HCT116 (cell line): ENCODE measurements around the gene CIRBP. TPM values are rescaled to one million over a fixed set of nuclear protein-coding genes. Genes with fewer than 3 reads are reported as not detected.

Experiments
- ATAC-seq: fragments of 200-7000 bp; cut with Tn5 transposase; 2 replicates; pipeline ENCODE4 v1.9.1; 2020; ENCODE audit warnings: mild to moderate bottlenecking, moderate library complexity
- BruUV-seq: library from RNA; stranded (reverse); fragments of 400-500 nt; replicated peaks from 2 replicates; lab custom pipeline; 2021; lab: Mats Ljungman, UMichigan
- CTCF ChIA-PET: fragments of 300-600 bp; sonication (Branson Sonifier 250); formaldehyde crosslinking; loops from one replicate; lab custom pipeline; 2021; ENCODE audit warnings: antibody characterized with exemption; lab: Charles Lee
- POLR2A ChIA-PET: fragments of 300-600, 350-600 bp; sonication (Branson Sonifier 250); formaldehyde crosslinking; loops from one replicate; lab custom pipeline; 2021; ENCODE audit warnings: antibody characterized with exemption; lab: Charles Lee
- RAD21 ChIA-PET, 2 experiments: fragments of 300-600 bp; sonication (Branson Sonifier 250); formaldehyde crosslinking; loops; one replicate each; lab custom pipeline; 2023; ENCODE audit warnings: low total read pairs in 2 of 2; ENCODE audit not compliant: uncharacterized antibody in 2 of 2, unreplicated experiment in 2 of 2, low non-redundant PET in 1 of 2; lab: Charles Lee
- DNase-seq: peaks from one replicate; pipeline ENCODE4 v3.0.0-alpha.2; 2010; ENCODE audit warnings: low read depth, low spot score
- H2AFZ ChIP-seq: fragments of 200-600 bp; shearing (Covaris generic), sonication (generic); 2 replicates; pipeline ENCODE4 v1.6.1; 2017; ENCODE audit warnings: low read depth, mixed run types, mixed read lengths, antibody characterized with exemption, low read length; ENCODE audit not compliant: poor library complexity, severe bottlenecking
- H3K27ac ChIP-seq: 2 replicates; pipeline ENCODE4 v1.5.1; 2012; ENCODE audit warnings: low read depth, low read length
- H3K27me3 ChIP-seq: fragments of 200-600 bp; sonication (generic); 2 replicates; pipeline ENCODE4 v1.6.1; 2016; ENCODE audit warnings: mixed run types, low read length, mixed read lengths; ENCODE audit not compliant: insufficient read depth
- H3K36me3 ChIP-seq, 2 experiments: fragments of 200-500 bp in 1 of 2; fragments of 200-600 bp in 1 of 2; sonication (Bioruptor generic) in 1 of 2; sonication (generic) in 1 of 2; 2 replicates each; pipeline versions ENCODE4 v1.5.1 to v1.6.1; 2014 to 2016; ENCODE audit warnings: low read length in 2 of 2, inconsistent platforms in 1 of 2, mixed read lengths in 1 of 2, mixed run types in 1 of 2; ENCODE audit not compliant: insufficient read depth in 2 of 2, control insufficient read depth in 1 of 2
- H3K4me1 ChIP-seq, 2 experiments: fragments of 200-600 bp in 1 of 2; sonication (generic) in 1 of 2; 2 replicates each; pipeline versions ENCODE4 v1.5.1 to v1.6.1; 2012 to 2017; ENCODE audit warnings: low read length in 2 of 2, inconsistent platforms in 1 of 2, mild to moderate bottlenecking in 1 of 2, mixed read lengths in 1 of 2, mixed run types in 1 of 2, moderate library complexity in 1 of 2; ENCODE audit not compliant: insufficient read depth in 2 of 2, control insufficient read depth in 1 of 2
- H3K4me2 ChIP-seq: fragments of 200-600 bp; sonication (generic); 2 replicates; pipeline ENCODE4 v1.6.1; 2017; ENCODE audit warnings: mixed run types, low read length, mixed read lengths
- H3K4me3 ChIP-seq, 2 experiments: fragments of 200-600 bp in 1 of 2; sonication (generic) in 1 of 2; replicated peaks in 1 of 2; 2 replicates each; pipeline ENCODE4 v1.5.1; 2011 to 2016; ENCODE audit warnings: low read length in 2 of 2, control low read depth in 1 of 2, low read depth in 1 of 2, mild to moderate bottlenecking in 1 of 2, mixed read lengths in 1 of 2, mixed run types in 1 of 2
- H3K79me2 ChIP-seq: fragments of 200-600 bp; sonication (generic); 2 replicates; pipeline ENCODE4 v1.6.1; 2017; ENCODE audit warnings: mild to moderate bottlenecking, mixed run types, low read length, moderate library complexity, mixed read lengths; ENCODE audit not compliant: insufficient read depth
- H3K9ac ChIP-seq: fragments of 200-600 bp; sonication (generic); 2 replicates; pipeline ENCODE4 v1.6.1; 2016; ENCODE audit warnings: low read length, mixed read lengths
- H3K9me2 ChIP-seq: fragments of 200-600 bp; sonication (generic), shearing (Covaris generic); 2 replicates; pipeline ENCODE4 v1.6.1; 2017; ENCODE audit warnings: mixed run types, mild to moderate bottlenecking, moderate library complexity; ENCODE audit not compliant: insufficient read depth
- H3K9me3 ChIP-seq, 2 experiments: fragments of 200-500 bp in 1 of 2; fragments of 200-600 bp in 1 of 2; sonication (Bioruptor generic) in 1 of 2; sonication (generic) in 1 of 2; 2 replicates each; pipeline ENCODE4 v1.6.1; 2014 to 2017; ENCODE audit warnings: low read length in 2 of 2, mixed read lengths in 2 of 2, inconsistent platforms in 1 of 2, low read depth in 1 of 2, mild to moderate bottlenecking in 1 of 2, mixed run types in 1 of 2, moderate library complexity in 1 of 2; ENCODE audit not compliant: control insufficient read depth in 1 of 2, insufficient read depth in 1 of 2
- H4K20me1 ChIP-seq: fragments of 200-600 bp; sonication (generic), shearing (Covaris generic); 2 replicates; pipeline ENCODE4 v1.6.1; 2017; ENCODE audit warnings: mixed run types, mild to moderate bottlenecking, moderate library complexity; ENCODE audit not compliant: insufficient read depth
- EGR1 ChIP-seq: IDR thresholded peaks from 2 replicates; pipeline ENCODE4 v1.6.1; 2012; ENCODE audit warnings: low read depth
- ELF1 ChIP-seq: IDR thresholded peaks from 2 replicates; pipeline ENCODE4 v1.6.1; 2012; ENCODE audit warnings: low read depth, borderline replicate concordance
- FOSL1 ChIP-seq: IDR thresholded peaks from 2 replicates; pipeline ENCODE4 v1.6.1; 2012; ENCODE audit warnings: low read depth
- JUND ChIP-seq: IDR thresholded peaks from 2 replicates; pipeline ENCODE4 v1.6.1; 2012
- POLR2AphosphoS5 ChIP-seq: IDR thresholded peaks from 2 replicates; pipeline ENCODE4 v1.6.1; 2011; ENCODE audit warnings: mild to moderate bottlenecking, low read depth, low read length, moderate library complexity
- RAD21 ChIP-seq: IDR thresholded peaks from 2 replicates; pipeline ENCODE4 v1.6.1; 2012; ENCODE audit warnings: low read depth, mild to moderate bottlenecking
- SIN3A ChIP-seq: IDR thresholded peaks from 2 replicates; pipeline ENCODE4 v1.6.1; 2012; ENCODE audit warnings: low read depth
- SP1 ChIP-seq: IDR thresholded peaks from 2 replicates; pipeline ENCODE4 v1.6.1; 2012; ENCODE audit warnings: low read depth
- ZNF274 ChIP-seq: fragments of 200-500 bp; sonication (Bioruptor generic); IDR thresholded peaks from 2 replicates; pipeline ENCODE4 v1.6.1; 2014; ENCODE audit warnings: mild to moderate bottlenecking, low read depth, low read length, inconsistent platforms
- intact Hi-C: fragments of 100-400 bp; cut with micrococcal nuclease; formaldehyde crosslinking; loops from 2 replicates; pipeline ENCODE4 v1.10.0; 2022
- total RNA-seq: library from RNA; stranded (reverse); gene quantifications from one replicate; pipeline ENCODE4 v1.2.1, GENCODE V29; 2021; ENCODE audit not compliant: unreplicated experiment
- TF ChIP-seq, protein P1 (sequence below): IDR thresholded peaks from 2 replicates; pipeline ENCODE4 v1.6.1; 2012
- TF ChIP-seq, protein P2 (sequence below): IDR thresholded peaks from 2 replicates; pipeline ENCODE4 v1.6.1; 2012; ENCODE audit warnings: low read depth
- TF ChIP-seq, protein P3 (sequence below): IDR thresholded peaks from 2 replicates; pipeline ENCODE4 v1.6.1; 2011; ENCODE audit warnings: mild to moderate bottlenecking, low read length, moderate library complexity; ENCODE audit not compliant: insufficient replicate concordance; ENCODE audit errors: extremely low read depth

Gene CIRBP
- total RNA-seq, 1 experiment from 2014 or later, result 276 TPM

DNA sequence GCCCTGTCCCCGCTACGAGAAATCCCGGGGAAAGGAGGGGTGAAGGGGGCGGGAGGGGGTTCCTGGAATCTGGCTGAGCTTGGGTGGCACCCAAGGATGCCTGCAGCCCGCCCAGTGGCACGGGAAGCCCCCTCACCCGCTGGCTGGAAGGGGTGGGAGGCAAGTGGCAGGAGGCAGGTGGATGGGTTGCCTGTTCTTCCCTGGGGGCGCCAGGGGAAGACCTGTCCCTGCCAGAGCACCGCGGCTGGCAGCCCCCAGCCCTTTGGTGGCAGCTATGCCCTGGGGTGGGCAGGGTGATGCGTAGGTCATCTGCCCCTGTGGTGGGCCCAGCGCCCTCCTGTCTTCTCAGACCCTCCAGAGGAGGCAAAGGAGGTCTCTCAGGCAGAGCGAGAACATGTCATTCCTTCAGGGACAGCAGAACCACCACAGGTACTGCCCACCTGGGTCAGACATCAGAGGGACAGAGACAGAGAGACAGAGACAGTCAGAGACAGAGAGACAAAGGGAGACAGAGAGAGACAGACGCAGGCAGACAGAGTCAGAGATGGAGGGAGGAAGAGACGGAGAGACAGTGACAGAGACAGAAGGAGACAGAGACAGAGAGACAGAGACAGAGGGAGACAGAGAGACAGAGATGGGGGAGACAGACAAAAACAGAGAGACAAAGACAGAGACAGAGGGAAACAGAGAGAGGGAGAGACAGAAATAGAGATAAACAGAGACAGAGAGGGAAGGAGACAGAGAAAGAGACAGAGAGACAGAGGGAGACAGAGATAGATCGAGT lies 53.3 kb downstream of the CIRBP start:
- Histone ChIP-seq H3K9me2 (no peaks in the 10 kb centered on the region), H2AFZ (no peak overlapping the region), H3K27ac (no peak overlapping the region), H3K9ac (no peak overlapping the region), H3K79me2 (no peaks in the 10 kb centered on the region), H3K4me3 (no peak overlapping the region), H3K9me3 (no peaks in the 10 kb centered on the region), H3K36me3 (no peaks in the 10 kb centered on the region), H3K4me2 (no peak overlapping the region)
- DNase-seq (no peak), ATAC-seq (no peak)
- intact Hi-C loops, result no loop called here
- no TSS peak for BruUV-seq
- no peak for TF ChIP-seq JUND
- no peak for TF ChIP-seq POLR2AphosphoS5
- TF ChIP-seq, all 23 proteins: peak for 0
- Histone ChIP-seq H4K20me1 (no peaks in the 10 kb centered on the region), H3K4me1 (peaks cover 5 to 22% of the 10 kb centered on the region in 2 experiments), H3K27me3 (0 out of 2 replicates have a peak, but pooled peaks cover 4% of the 10 kb centered on the region)
- CTCF ChIA-PET, result no interaction called here
- RAD21 ChIA-PET, result no interaction called here
- POLR2A ChIA-PET, result no interaction called here

DNA sequence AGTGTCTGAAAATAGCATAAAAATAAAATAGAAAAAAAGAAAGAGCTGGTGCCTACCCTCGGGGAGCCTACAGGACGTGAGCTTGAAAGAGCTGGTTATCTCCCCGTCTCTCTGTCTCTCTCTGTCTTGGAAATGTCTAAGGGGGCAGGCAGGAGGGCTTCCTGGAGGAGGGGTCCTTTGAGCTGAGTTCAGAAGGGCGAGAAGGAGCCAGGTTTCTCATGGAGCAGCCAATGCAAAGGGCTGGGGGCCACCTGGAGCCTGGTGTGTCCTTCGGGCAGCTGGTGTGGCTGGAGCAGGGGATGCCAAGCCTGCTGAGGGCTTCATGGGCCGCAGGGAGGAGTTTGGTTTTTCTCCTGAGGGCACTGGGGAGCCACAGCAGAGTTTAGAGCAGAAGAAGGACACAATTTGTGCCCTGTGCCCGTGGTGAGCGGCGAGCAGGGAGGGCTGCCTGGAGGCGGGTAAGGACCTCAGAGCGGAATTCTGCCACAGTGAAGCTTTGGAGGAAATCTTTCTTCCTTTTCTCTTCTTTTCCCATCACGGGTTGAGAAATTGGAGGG lies 55.2 kb downstream of the CIRBP start:
- Histone ChIP-seq H3K9me2 (no peaks in the 10 kb centered on the region), H3K9me3 (no peaks in the 10 kb centered on the region), H3K9ac (no peak overlapping the region), H4K20me1 (no peaks in the 10 kb centered on the region), H3K4me1 (peaks cover 5 to 15% of the 10 kb centered on the region in 2 experiments), H3K36me3 (no peaks in the 10 kb centered on the region), H3K4me2 (peak overlapping the region; percentile 85), H3K4me3 (no peak overlapping the region), H3K27ac (no peak overlapping the region; the same call in 1 of the 2 replicates), H3K79me2 (no peaks in the 10 kb centered on the region), H2AFZ (no peak overlapping the region), H3K27me3 (no peaks in the 10 kb centered on the region)
- no TSS peak for BruUV-seq
- TF ChIP-seq, protein P1, sequence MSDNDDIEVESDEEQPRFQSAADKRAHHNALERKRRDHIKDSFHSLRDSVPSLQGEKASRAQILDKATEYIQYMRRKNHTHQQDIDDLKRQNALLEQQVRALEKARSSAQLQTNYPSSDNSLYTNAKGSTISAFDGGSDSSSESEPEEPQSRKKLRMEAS, result no peak
- TF ChIP-seq ELF1 (no peak), EGR1 (no peak), JUND (no peak), FOSL1 (no peak), ZNF274 (no peak), SIN3A (no peak), RAD21 (no peak), SP1 (no peak)
- TF ChIP-seq, protein P2, sequence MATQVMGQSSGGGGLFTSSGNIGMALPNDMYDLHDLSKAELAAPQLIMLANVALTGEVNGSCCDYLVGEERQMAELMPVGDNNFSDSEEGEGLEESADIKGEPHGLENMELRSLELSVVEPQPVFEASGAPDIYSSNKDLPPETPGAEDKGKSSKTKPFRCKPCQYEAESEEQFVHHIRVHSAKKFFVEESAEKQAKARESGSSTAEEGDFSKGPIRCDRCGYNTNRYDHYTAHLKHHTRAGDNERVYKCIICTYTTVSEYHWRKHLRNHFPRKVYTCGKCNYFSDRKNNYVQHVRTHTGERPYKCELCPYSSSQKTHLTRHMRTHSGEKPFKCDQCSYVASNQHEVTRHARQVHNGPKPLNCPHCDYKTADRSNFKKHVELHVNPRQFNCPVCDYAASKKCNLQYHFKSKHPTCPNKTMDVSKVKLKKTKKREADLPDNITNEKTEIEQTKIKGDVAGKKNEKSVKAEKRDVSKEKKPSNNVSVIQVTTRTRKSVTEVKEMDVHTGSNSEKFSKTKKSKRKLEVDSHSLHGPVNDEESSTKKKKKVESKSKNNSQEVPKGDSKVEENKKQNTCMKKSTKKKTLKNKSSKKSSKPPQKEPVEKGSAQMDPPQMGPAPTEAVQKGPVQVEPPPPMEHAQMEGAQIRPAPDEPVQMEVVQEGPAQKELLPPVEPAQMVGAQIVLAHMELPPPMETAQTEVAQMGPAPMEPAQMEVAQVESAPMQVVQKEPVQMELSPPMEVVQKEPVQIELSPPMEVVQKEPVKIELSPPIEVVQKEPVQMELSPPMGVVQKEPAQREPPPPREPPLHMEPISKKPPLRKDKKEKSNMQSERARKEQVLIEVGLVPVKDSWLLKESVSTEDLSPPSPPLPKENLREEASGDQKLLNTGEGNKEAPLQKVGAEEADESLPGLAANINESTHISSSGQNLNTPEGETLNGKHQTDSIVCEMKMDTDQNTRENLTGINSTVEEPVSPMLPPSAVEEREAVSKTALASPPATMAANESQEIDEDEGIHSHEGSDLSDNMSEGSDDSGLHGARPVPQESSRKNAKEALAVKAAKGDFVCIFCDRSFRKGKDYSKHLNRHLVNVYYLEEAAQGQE, result no peak
- TF ChIP-seq, protein P3, sequence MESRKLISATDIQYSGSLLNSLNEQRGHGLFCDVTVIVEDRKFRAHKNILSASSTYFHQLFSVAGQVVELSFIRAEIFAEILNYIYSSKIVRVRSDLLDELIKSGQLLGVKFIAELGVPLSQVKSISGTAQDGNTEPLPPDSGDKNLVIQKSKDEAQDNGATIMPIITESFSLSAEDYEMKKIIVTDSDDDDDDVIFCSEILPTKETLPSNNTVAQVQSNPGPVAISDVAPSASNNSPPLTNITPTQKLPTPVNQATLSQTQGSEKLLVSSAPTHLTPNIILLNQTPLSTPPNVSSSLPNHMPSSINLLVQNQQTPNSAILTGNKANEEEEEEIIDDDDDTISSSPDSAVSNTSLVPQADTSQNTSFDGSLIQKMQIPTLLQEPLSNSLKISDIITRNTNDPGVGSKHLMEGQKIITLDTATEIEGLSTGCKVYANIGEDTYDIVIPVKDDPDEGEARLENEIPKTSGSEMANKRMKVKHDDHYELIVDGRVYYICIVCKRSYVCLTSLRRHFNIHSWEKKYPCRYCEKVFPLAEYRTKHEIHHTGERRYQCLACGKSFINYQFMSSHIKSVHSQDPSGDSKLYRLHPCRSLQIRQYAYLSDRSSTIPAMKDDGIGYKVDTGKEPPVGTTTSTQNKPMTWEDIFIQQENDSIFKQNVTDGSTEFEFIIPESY, result no peak
- RAD21 ChIA-PET, result no interaction called here
- DNase-seq (no peak), ATAC-seq (no peak)
- intact Hi-C loops, result no loop called here
- POLR2A ChIA-PET, result no interaction called here
- CTCF ChIA-PET, result no interaction called here
